MM.1S (cell line): ENCODE measurements around the gene GRP.

ENCODE experiments used
- EZH2phosphoT487 ChIP-seq: fragments of 300-600 bp; sonication (generic); IDR thresholded peaks from 2 replicates; pipeline ENCODE4 v1.6.1; 2018; ENCODE audit warnings: antibody characterized with exemption, low read length
- TF ChIP-seq, protein P1 (sequence below): fragments of 300-600 bp; sonication (generic); IDR thresholded peaks from 2 replicates; pipeline ENCODE4 v1.5.1; 2016; ENCODE audit warnings: antibody characterized with exemption, low read length, mixed read lengths

DNA sequence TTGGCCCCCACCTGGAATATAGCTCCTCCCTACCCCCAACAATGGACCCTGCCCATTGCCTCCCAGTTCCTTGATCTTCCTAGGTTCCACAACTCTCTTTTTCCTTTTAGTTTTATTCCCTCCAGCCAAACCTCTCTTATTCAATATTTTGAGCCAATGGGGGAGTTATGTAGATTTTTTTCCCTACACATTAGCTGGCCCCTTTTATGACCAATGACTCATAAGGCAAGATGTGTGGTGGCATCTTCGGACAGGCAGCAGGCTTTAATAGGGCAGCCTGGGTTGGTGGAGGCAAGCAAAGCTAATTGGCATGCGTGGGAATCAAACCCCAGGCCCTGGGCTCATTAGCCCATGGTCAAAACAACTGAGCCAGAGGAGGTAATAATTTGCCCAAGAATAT is 9.2 kb downstream of the GRP start:
- TF ChIP-seq, protein P1, sequence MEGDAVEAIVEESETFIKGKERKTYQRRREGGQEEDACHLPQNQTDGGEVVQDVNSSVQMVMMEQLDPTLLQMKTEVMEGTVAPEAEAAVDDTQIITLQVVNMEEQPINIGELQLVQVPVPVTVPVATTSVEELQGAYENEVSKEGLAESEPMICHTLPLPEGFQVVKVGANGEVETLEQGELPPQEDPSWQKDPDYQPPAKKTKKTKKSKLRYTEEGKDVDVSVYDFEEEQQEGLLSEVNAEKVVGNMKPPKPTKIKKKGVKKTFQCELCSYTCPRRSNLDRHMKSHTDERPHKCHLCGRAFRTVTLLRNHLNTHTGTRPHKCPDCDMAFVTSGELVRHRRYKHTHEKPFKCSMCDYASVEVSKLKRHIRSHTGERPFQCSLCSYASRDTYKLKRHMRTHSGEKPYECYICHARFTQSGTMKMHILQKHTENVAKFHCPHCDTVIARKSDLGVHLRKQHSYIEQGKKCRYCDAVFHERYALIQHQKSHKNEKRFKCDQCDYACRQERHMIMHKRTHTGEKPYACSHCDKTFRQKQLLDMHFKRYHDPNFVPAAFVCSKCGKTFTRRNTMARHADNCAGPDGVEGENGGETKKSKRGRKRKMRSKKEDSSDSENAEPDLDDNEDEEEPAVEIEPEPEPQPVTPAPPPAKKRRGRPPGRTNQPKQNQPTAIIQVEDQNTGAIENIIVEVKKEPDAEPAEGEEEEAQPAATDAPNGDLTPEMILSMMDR: no peak
- no peak for TF ChIP-seq EZH2phosphoT487
